MV-4-11 (cell line): ENCODE results near the gene CACNA1D.

Source experiments
- DNase-seq: peaks from one replicate; lab custom pipeline; 2025; lab: John Stamatoyannopoulos, UW

The CACNA1D gene

DNA sequence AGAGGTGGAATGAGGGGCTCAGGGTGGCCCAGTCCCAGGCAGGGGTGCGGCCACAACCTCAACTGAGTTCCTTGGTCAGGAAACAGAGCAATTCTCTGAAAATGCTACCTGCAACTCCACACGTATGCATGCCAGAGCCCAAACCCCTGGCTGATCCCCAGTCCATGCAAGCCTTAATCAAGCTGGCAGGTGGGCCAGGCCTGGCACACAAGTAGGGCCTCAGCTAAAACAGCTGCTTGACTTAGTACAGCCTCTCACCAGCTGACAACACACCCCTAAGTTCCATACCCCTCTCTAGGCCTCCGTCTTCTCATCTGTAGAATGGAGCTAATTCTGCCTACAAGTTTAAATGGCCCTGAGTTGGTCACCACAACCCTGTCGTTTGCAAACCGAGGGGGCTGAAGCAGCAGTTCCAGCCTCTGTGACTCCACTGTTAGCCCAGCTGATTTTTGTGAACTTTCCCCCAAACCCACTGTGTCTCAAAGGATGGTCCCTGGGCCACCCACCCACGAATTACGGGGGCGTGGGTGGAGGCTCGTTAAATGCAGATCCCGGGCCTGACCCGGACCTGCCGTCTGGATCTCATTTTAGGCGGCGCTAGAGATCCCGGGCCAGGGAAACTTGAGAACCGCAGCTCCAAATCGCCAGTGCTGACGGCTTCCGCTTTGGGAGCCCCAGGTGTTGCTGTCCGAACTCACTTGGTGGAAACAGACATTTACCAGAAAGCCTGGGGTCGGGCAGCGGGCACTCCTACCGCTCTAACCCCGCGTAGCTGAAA lies 350.9 kb downstream of the CACNA1D start:
- DNase-seq: no peak

DNA sequence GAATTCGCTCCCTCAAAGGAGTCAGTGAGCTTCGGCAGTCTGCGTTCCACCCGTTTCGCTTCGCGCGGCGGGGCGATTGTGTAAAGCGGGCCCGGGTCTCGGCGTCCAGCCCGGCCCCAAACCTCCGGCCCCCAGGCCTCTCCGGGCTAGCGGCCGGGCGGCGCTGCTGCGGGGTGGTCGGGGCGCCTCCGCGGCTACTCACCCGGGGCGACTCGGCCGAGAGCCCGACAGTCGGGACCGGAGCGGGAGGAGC lies 351.4 kb downstream of the CACNA1D start:
- DNase-seq: no peak

DNA sequence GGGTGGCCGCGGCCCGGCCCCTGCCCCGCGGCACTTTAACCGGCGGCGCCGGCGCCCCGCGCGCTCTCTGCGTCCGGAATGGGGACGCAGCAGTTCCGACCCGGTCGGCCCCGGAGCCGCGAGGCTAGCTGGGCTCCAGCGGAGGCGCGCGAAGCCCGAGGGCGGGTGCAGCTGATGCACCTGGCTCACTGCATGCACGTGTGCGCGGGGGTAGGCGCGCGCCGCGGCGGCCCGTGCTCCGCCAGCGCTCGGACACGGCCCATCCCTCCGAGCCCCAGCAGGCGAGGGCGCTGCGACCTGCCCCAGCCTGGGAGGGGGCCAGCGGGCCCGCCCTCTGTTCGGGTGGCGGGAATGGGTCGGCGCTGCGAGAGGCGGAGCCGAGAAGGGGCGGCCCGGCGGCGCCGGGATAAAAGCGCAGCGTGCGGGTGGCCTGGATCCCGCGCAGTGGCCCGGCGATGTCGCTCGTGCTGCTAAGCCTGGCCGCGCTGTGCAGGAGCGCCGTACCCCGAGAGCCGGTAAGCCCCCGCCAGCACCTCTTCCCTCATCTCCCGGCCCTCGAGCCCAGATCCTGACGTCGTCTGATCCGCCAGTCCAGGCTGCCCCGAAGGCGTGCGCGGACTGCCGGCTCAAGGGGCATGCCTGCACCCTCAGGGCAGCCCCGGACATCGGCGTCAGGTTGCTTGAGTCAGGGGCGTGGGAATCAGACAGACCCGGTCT lies 351.9 kb downstream of the CACNA1D start, which contains the start of the genes CHDH and IL17RB:
CHDH (minus strand) TSS at position 286 of the 717 bp plus-strand sequence. CDS start 22,411 bp downstream, outside the sequence.
IL17RB (plus strand) TSS at position 435 of the 717 bp plus-strand sequence; CDS start at position 456, 21 bp downstream.
- DNase-seq: no peak

DNA sequence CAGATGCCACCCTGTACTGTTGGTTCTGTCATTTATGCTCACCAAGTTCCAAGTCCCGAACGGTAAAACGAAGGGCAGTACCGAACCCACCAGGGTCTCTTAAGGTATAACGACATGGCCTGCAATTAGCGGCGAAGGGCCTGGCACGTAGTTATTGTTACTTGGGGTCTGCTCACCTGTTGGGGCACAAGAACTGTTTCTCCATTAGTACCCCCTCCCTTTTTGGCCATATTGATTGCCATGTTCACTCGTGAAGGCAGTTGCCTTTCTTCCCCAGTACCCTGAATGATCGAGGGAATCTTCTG lies 352.4 kb downstream of the CACNA1D start:
- DNase-seq: no peak

DNA sequence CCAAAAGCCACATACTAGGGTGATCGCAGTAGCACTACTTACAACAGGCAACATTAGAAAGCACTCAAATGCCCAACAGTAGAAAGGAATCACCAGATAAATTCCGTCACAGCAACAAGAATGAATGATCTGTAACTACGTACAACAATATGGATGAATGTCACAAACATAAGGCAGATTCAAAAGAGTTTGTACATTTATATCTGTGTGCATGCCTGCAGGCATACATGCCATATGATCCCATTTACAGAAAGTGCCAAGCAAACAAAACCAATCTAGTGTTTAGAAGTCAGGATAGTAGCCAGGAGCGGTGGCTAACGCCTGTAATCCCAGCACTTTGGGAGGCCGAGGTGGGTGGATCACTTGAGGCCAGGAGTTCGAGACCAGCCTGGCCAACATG lies 355.5 kb downstream of the CACNA1D start:
- DNase-seq: no peak

DNA sequence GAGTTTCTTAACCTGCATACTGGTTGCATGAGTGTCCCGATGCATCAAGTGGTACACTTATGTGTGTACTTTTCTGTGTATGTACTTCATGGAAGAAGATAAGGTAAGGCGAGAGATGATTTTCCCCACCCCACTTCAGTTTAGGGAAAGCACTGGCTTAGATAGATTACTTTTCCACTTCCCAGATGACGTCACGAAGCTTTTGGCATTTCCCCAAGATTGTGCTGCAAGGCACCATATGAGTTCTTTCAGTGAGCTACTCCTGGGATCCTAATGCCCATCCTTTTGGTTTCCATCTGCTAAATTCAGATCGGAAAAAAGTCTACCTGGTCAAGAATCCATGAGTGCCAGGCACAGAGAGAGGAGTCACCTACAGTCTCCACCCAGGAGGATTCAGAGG lies 356.5 kb downstream of the CACNA1D start:
- no peak for DNase-seq

DNA sequence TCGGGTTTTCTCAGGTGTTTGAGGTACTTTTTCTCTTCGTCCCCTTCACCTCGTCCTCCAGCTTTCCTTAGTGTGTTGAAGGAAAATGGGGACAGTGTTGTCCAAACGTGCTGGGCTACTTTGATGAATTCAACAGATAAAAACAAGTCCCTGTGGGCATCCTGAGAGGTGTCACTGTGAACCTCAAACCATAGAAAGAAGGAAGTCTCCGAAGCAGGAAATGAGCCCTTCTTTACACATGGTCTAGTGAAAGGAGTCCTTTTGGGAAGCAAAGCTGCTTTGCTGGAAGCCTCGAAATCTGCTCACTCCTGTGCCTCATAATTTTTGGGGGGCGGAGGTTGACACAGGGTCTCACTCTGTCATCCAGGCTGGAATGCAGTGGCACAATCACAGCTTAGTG lies 362.6 kb downstream of the CACNA1D start:
- peak; percentile 57 for DNase-seq

DNA sequence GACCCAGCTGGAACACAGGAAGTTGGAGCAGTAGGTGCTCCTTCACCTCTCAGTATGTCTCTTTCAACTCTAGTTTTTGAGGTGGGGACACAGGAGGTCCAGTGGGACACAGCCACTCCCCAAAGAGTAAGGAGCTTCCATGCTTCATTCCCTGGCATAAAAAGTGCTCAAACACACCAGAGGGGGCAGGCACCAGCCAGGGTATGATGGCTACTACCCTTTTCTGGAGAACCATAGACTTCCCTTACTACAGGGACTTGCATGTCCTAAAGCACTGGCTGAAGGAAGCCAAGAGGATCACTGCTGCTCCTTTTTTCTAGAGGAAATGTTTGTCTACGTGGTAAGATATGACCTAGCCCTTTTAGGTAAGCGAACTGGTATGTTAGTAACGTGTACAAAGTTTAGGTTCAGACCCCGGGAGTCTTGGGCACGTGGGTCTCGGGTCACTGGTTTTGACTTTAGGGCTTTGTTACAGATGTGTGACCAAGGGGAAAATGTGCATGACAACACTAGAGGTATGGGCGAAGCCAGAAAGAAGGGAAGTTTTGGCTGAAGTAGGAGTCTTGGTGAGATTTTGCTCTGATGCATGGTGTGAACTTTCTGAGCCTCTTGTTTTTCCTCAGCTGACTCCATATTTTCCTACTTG lies 363.8 kb downstream of the CACNA1D start:
- DNase-seq: no peak

DNA sequence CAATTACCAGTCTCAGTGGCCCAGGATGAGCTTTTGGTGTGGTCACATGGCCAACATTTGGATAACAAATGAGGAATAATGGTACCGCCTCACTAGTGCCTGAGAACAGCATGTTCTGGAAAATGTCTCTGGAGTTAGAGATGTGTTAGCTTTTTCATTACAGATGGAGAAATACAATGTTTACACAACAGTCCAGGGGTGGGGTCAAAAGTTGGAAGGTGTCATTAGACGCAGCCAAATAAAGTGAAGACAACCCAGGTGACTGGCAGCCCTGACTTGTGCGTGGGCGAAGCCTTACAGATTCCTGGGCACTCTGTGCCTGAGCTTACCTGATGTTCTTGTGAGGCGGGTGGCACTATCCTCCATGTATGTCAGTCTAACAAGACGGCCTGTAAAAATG lies 364.8 kb downstream of the CACNA1D start:
- DNase-seq: no peak

DNA sequence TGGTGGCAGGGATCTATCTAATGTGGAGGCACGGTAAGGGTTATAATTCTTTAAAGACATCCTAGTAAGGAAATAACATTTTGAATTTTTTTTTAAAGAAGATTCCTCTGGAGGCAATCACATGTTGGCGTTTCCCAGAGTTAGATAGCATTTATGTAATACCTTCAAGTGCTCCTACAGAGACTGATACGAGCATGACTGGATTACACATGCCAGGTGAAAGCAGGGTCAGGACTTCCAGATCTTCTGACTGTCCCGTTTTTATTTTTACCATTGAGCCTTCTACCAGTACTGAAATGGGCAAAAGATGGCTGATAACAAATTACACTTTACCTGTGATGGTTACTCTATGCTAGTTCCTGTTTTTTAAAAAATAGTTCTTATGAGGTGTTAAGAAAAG lies 365.8 kb downstream of the CACNA1D start:
- no peak for DNase-seq

DNA sequence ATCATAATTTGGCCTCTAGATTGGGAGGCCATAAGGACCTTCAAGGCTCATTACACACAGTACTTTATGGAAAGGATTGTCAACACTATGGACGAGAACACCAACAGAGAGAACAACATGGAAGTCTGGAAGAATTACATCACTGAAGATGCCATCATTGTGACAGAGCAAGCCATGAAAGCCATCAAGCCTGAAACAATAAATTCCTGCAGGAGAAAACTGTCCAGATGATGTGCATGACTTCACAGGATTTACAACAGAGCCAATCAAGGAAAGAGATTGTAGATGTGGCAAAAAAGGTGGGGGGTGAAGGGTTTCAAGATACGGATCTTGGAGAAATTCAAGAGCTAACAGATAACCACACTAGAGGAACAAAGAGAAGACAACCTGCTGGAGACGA lies 367.8 kb downstream of the CACNA1D start:
- DNase-seq: no peak

DNA sequence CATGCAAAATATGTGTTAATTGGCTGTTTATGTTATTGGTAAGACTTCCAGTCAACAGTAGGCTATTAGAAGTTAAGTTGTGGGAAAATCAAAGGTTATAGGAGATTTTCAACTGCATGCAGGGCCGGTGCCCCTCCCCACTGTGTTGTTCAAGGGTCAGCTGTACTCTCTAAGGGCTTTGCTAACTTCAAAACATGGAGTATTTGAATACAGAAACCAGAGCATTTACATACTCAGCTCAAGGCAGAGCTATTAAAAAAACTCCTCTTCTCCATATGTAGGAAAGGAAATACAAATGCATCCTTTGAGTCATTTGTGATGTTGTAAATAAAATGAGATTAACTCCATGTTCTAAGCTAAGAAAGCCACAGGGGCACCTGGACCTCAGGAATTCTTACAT lies 368.7 kb downstream of the CACNA1D start:
- DNase-seq: no peak
